ENCODE measurements around the gene WFDC2.

WFDC2 gene

GRCh38 chr20:45507011-45507820 is 37.7 kb downstream of the WFDC2 start:
- TF ChIP-seq TAF1 (IDR thresholded peaks at IDR 0.05; ENCODE audit: borderline replicate concordance, insufficient read depth, low read length), result no peak

DNA sequence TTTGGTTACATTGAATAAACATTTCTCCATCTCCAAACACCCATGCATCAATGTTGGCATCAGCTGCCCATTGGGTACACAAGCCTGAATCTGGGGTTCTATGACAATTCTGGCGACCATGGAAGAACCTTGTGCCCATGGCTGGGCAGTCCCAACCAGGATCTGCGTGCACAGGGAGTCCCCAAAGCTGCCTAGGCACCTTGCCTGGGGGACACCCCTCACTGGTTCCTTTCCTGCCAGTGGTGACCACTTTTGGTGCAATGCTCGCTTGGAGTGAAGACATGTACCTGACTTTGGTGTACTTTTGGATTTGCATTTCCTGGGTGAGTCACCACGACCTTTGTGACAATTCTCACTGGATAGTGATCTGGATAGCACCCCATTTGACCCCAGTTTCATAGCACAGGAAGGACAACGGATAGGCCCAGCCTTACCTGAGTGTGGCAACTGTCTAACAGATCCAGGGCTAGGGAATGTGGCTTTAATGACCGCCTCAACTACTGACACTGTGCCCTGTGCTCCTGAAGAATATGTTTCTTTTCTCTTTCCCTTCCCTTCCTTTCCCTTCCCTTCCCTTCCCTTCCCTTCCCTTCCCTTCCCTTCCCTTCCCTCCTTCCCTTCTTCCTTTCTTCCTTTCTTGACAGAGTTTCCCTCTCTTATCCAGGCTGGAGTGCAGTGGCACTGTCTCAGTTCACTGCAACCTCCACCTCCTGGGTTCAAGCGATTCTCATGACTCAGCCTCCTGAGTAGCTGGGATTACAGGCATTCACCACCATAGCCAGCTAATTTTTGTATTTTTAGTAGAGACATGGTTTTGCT is 38.7 kb downstream of the WFDC2 start:
- TF ChIP-seq TAF1 (IDR thresholded peaks at IDR 0.05; ENCODE audit: borderline replicate concordance, insufficient read depth, low read length), result no peak
- TF ChIP-seq, protein P1, sequence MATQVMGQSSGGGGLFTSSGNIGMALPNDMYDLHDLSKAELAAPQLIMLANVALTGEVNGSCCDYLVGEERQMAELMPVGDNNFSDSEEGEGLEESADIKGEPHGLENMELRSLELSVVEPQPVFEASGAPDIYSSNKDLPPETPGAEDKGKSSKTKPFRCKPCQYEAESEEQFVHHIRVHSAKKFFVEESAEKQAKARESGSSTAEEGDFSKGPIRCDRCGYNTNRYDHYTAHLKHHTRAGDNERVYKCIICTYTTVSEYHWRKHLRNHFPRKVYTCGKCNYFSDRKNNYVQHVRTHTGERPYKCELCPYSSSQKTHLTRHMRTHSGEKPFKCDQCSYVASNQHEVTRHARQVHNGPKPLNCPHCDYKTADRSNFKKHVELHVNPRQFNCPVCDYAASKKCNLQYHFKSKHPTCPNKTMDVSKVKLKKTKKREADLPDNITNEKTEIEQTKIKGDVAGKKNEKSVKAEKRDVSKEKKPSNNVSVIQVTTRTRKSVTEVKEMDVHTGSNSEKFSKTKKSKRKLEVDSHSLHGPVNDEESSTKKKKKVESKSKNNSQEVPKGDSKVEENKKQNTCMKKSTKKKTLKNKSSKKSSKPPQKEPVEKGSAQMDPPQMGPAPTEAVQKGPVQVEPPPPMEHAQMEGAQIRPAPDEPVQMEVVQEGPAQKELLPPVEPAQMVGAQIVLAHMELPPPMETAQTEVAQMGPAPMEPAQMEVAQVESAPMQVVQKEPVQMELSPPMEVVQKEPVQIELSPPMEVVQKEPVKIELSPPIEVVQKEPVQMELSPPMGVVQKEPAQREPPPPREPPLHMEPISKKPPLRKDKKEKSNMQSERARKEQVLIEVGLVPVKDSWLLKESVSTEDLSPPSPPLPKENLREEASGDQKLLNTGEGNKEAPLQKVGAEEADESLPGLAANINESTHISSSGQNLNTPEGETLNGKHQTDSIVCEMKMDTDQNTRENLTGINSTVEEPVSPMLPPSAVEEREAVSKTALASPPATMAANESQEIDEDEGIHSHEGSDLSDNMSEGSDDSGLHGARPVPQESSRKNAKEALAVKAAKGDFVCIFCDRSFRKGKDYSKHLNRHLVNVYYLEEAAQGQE (IDR thresholded peaks at IDR 0.05; ENCODE audit: insufficient read depth in 1 of 2, low read depth in 2 of 2, low read length in 2 of 2), result no peak
- TF ChIP-seq POLR2AphosphoS5 (IDR thresholded peaks at IDR 0.05; ENCODE audit: low read depth, low read length), result no peak
- no peak for TF ChIP-seq SIN3A (IDR thresholded peaks at IDR 0.05; ENCODE audit: borderline replicate concordance, insufficient read depth, low read length)
- no peak for TF ChIP-seq FOXP2 (optimal IDR thresholded peaks at IDR 0.05; ENCODE audit: borderline replicate concordance, extremely low read depth, extremely low read length, insufficient read depth)

DNA sequence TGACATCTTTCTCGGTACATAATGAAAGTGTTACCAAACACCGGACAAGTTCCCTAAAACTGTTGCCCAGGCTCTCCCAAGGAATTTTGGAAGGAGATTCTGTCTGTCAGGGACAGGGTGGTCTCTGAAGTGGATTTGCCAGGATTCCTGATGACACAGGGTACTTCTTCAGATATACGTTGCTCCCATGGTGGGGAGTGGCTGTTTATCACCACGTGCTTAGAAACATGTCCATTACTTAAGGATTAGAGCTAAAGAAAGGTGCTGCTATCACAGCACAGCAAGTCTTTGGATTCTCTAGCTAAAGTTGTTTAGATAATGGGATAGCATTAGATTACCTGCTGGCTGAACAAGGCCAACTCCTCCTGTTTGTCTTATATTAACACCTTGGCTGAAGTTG is 39.5 kb downstream of the WFDC2 start:
- TF ChIP-seq TAF1 (IDR thresholded peaks at IDR 0.05; ENCODE audit: borderline replicate concordance, insufficient read depth, low read length), result no peak
- TF ChIP-seq POLR2AphosphoS5 (IDR thresholded peaks at IDR 0.05; ENCODE audit: low read depth, low read length), result no peak
- TF ChIP-seq FOXP2 (optimal IDR thresholded peaks at IDR 0.05; ENCODE audit: borderline replicate concordance, extremely low read depth, extremely low read length, insufficient read depth), result no peak
- TF ChIP-seq SIN3A (IDR thresholded peaks at IDR 0.05; ENCODE audit: borderline replicate concordance, insufficient read depth, low read length), result no peak

DNA sequence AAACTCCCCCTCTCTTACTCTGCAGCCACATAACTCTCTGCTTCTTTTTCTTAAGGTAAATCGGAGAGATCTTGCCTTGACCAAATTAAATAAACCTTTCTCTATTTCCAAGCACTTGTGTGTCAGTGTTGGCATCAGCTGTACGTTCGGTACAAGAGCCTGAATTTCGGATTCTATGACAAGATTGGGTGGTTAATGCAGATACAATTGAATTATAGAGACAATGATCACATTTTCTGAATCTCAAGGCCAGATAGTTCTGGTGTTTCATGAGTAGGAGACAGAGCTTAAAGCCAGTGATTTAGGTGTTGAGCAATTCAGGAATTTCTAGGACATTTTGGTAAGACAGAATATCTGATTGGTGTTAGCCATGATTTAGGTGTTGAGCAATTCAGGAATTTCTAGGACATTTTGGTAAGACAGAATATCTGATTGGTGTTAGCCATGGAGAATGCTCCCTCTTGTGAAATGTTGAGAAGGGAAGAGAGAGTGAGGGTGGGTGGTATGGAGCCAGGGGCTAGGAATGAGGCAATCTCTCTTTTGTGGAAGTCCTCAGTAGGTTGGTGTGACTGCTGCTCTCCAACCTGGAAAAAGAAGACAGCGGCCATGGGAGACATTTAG is 40.8 kb downstream of the WFDC2 start:
- no peak for TF ChIP-seq TAF1 (IDR thresholded peaks at IDR 0.05; ENCODE audit: borderline replicate concordance, insufficient read depth, low read length)
- no peak for TF ChIP-seq SIN3A (IDR thresholded peaks at IDR 0.05; ENCODE audit: borderline replicate concordance, insufficient read depth, low read length)
- TF ChIP-seq, protein P1 (IDR thresholded peaks at IDR 0.05; ENCODE audit: insufficient read depth in 1 of 2, low read depth in 2 of 2, low read length in 2 of 2), result no peak
- no peak for TF ChIP-seq FOXP2 (optimal IDR thresholded peaks at IDR 0.05; ENCODE audit: borderline replicate concordance, extremely low read depth, extremely low read length, insufficient read depth)
- no peak for TF ChIP-seq POLR2AphosphoS5 (IDR thresholded peaks at IDR 0.05; ENCODE audit: low read depth, low read length)

DNA sequence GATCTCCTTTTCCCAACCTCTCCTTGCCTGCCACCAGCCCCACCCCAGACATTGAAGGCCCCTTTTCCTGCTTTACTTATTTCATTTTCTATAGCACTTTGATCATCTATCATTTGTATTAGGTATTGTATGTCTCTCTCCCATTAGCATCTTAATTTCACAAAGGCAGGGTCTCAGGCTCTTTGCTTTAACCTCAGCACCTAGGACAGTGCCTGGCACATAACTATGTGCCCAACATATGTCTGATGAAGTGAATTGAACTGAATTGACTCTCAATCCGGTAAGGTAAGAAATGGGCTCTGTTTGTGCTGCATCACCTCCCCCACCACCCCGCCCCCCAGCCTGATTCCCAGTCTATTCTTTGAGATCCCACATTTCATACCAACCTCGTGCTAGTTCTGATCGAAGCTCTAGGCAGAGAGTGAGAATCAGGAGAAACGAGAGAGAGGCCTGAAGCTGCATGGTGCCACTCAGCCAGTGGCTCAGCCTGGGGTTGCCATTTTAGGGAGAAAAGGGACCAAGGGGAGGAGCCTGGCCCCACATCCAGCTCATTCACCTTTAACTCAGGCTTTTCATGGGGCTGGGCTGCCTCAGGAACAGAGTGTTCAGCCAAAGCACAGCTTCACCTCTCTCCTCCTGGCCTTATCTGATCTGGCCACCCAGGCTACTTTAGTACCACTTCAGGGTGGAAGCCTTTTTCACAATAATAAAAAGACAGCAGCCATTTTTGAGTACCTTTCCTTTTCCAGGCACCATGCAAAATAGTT is 45.8 kb downstream of the WFDC2 start, which contains the start of gene SPINT3:
SPINT3 (minus strand) TSS at position 476 of the 767 bp plus-strand sequence; CDS start at position 462, 14 bp downstream.
- TF ChIP-seq, protein P1 (IDR thresholded peaks at IDR 0.05; ENCODE audit: insufficient read depth in 1 of 2, low read depth in 2 of 2, low read length in 2 of 2), result peak in 1 of 2 experiments; percentile 86; a peak in 2 of 4 replicates
- TF ChIP-seq FOXP2 (optimal IDR thresholded peaks at IDR 0.05; ENCODE audit: borderline replicate concordance, extremely low read depth, extremely low read length, insufficient read depth), result no peak
